Peyer's patch (tissue), 4 donors: Measurements from ENCODE around the gene TSR1. TPM values are rescaled to one million over a fixed set of nuclear protein-coding genes. Genes with fewer than 3 reads are reported as not detected.

Source experiments
- DNase-seq, 3 donors: peaks; one replicate each; pipeline ENCODE4 v3.0.0-alpha.2; 2017 to 2019
- H3K27ac ChIP-seq, 4 donors: fragments of 200-600 bp; sonication (generic); one replicate each; pipeline ENCODE4 v1.5.1; 2016 to 2019
- H3K27me3 ChIP-seq, 2 donors: fragments of 200-600 bp; sonication (generic); one replicate each; pipeline ENCODE4 v1.5.1; 2019
- H3K36me3 ChIP-seq, 3 donors: fragments of 200-600 bp; sonication (generic); one replicate each; pipeline ENCODE4 v1.5.1; 2016 to 2019
- H3K4me1 ChIP-seq, 4 donors: fragments of 200-600 bp; sonication (generic); one replicate each; pipeline ENCODE4 v1.5.1; 2016 to 2019
- H3K4me3 ChIP-seq, 4 donors: fragments of 200-600 bp; sonication (generic); 1 replicate in 3 of 4; 2 replicates in 1 of 4; pipeline ENCODE4 v1.5.1; 2016 to 2019; ENCODE audit warnings: mild to moderate bottlenecking in 1 of 4
- H3K9me3 ChIP-seq, 4 donors: fragments of 200-600 bp; sonication (generic); one replicate each; pipeline ENCODE4 v1.5.1; 2016 to 2019; ENCODE audit warnings: mild to moderate bottlenecking in 1 of 4
- POLR2A ChIP-seq, 2 donors: fragments of 450-650 bp; IDR thresholded peaks; one replicate each; pipeline ENCODE4 v1.5.1; 2017; ENCODE audit warnings: antibody characterized with exemption in 2 of 2, mild to moderate bottlenecking in 2 of 2, moderate library complexity in 2 of 2
- total RNA-seq, 4 donors: library from RNA; depleted of rRNA; stranded (reverse); fragments of >200 nt; gene quantifications; one replicate each; pipeline ENCODE4 v1.1.0, GENCODE V29; 2016
- TF ChIP-seq, protein P1 (sequence below), 6 experiments: fragments of 450-650 bp in 4 of 6; fragments of 200-600 bp in 2 of 6; sonication (generic) in 1 of 6; IDR thresholded peaks; one replicate each; pipeline ENCODE4 v1.5.1; 2017 to 2019; ENCODE audit warnings: antibody characterized with exemption in 6 of 6, mild to moderate bottlenecking in 3 of 6, moderate library complexity in 1 of 6

The TSR1 gene
- total RNA-seq, 4 donors from 2014 or later, result 5.6 to 87.5 (median 28.6) TPM

DNA sequence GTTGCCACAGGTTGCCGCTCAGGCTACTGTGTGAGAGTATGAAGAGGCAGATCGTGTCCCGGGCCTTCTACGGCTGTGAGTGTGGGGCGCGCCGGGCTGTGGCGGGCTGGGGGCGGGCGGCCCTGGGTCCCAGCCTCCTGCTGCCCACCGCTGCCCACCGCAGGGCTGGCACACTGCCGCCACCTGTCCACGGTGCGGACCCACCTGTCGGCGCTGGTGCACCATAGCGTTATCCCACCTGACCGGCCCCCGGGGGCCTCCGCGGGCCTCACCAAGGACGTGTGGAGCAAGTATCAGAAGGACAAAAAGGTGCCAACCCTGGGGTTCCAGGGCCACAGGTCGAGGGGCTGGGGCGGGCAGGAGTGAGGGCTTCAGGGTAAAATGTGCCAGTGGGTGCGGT is 35.9 kb upstream of the TSR1 start:
- Histone ChIP-seq H3K9me3 (no peaks in the 10 kb centered on the region), H3K4me3 (no peak overlapping the region), H3K4me1 (no peaks in the 10 kb centered on the region), H3K27ac (no peak overlapping the region), H3K36me3 (peaks cover 0 to 56% (median 0%) of the 10 kb centered on the region in 3 donors), H3K27me3 (no peaks in the 10 kb centered on the region)
- TF ChIP-seq POLR2A (IDR thresholded peaks at IDR 0.05), result no peak
- TF ChIP-seq, protein P1, sequence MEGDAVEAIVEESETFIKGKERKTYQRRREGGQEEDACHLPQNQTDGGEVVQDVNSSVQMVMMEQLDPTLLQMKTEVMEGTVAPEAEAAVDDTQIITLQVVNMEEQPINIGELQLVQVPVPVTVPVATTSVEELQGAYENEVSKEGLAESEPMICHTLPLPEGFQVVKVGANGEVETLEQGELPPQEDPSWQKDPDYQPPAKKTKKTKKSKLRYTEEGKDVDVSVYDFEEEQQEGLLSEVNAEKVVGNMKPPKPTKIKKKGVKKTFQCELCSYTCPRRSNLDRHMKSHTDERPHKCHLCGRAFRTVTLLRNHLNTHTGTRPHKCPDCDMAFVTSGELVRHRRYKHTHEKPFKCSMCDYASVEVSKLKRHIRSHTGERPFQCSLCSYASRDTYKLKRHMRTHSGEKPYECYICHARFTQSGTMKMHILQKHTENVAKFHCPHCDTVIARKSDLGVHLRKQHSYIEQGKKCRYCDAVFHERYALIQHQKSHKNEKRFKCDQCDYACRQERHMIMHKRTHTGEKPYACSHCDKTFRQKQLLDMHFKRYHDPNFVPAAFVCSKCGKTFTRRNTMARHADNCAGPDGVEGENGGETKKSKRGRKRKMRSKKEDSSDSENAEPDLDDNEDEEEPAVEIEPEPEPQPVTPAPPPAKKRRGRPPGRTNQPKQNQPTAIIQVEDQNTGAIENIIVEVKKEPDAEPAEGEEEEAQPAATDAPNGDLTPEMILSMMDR (IDR thresholded peaks at IDR 0.05), result no peak
- DNase-seq, result no peak

DNA sequence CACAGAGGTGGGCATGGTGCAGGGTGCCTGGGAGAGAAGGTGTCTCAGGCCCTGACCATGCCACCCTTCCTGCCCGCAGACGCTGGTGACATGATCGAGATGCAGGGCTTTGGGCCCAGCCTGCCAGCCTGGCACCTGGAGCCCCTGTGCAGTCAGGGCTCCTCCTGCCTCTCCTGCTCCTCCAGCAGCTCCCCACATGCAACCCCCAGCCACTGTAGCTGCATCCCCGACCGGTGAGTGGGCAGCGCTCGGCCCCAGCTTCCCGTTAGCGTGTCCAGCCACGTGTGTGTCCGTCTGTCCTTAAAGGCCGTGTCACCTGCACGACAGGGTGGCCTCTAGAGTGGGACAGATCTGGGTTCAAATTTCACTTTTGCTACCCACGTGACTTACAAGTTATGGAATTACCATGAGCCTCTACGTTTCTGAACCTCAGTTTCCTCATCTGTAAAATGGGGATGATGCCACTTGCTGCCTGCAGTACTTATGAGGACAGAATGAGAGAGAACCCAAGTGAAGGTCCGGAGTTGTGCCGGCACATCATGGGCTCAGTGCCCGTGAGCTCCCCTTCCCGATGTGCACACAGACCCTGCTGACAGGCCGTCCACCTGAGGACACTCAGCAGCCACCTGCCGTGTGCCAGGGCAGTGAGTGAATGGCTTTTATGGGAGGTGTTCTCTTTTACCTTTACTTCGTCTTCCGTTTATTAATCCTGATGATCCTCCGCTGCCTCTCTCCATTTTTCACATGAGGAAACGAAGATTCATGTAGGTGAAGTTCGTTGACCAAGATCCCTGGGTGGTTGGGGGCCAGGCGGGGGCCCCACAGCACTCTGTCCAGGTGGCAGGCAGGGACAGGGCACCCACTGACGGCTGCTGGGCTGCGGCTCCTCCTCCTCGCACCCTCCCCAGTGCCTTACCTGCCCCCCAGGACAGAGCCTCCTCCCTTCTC is 35.2 kb upstream of the TSR1 start:
- no peaks in the 10 kb centered on the region for H3K9me3 ChIP-seq
- TF ChIP-seq, protein P1 (IDR thresholded peaks at IDR 0.05), result no peak
- no peak for TF ChIP-seq POLR2A (IDR thresholded peaks at IDR 0.05)
- H3K4me3 ChIP-seq, result no peak overlapping the region
- H3K27me3 ChIP-seq, result no peaks in the 10 kb centered on the region
- peaks cover 0 to 49% (median 0%) of the 10 kb centered on the region in 3 donors for H3K36me3 ChIP-seq
- no peaks in the 10 kb centered on the region for H3K4me1 ChIP-seq
- DNase-seq, result no peak
- no peak overlapping the region for H3K27ac ChIP-seq

DNA sequence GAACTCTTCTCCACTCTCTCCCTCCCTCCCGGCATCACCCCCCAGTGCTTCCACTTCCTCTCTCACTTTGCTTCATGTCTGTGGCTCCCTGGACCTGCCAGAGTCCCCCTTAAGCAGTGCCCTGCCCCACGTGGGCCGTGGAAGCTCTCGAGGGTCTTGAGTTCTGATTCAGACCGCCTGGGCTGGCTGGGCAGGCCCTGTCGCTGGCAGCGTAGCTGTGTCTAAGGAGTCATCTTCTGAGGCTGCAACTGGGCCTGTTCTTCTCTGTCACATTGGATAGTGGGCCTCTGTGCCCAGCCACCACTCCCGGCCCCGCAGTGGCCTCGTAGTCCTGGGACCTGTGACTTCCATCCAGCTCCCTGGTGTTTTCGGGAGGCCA is 33.9 kb upstream of the TSR1 start:
- H3K27ac ChIP-seq, result no peak overlapping the region
- no peak for DNase-seq
- H3K36me3 ChIP-seq, result peaks cover 0 to 43% (median 0%) of the 10 kb centered on the region in 3 donors
- H3K9me3 ChIP-seq, result no peaks in the 10 kb centered on the region
- TF ChIP-seq, protein P1 (IDR thresholded peaks at IDR 0.05), result no peak
- TF ChIP-seq POLR2A (IDR thresholded peaks at IDR 0.05), result no peak
- no peaks in the 10 kb centered on the region for H3K27me3 ChIP-seq
- no peak overlapping the region for H3K4me3 ChIP-seq
- no peaks in the 10 kb centered on the region for H3K4me1 ChIP-seq

DNA sequence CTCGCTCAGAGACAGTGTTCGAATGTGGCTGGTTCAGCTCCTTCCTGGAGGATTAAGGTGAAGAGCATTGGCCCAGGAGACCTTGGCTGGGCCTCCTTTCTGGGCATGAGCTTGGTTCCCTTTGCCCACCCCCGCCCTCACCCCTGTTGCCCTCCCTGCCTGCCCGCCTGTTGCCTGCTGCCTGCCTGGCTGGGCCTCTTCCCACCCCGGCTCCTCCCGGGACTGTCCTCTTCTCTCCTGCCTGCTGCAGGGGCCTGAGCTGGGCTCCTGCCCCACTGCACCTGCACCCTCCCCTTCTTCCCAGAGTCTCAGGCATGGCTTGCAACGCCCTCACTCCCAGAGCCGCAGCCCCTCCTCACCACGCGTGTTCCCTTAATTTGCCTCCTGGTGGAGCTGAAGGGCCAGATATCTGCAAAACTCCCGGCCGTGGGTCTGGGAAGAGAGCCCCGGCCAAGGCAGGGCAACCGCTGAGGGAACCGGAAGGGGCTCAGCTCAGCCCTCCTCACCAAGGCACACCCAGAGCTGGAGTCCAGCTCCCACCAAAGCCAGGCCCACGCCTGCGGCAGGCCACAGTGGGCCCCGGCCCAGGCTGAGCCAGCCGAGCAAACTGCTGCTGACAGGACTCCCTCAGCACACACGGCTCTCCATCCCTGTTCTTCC is 33.4 kb upstream of the TSR1 start:
- H3K4me3 ChIP-seq, result no peak overlapping the region
- no peaks in the 10 kb centered on the region for H3K27me3 ChIP-seq
- H3K9me3 ChIP-seq, result no peaks in the 10 kb centered on the region
- no peak for DNase-seq
- no peaks in the 10 kb centered on the region for H3K4me1 ChIP-seq
- peaks cover 0 to 41% (median 0%) of the 10 kb centered on the region in 3 donors for H3K36me3 ChIP-seq
- no peak overlapping the region for H3K27ac ChIP-seq
- TF ChIP-seq POLR2A (IDR thresholded peaks at IDR 0.05), result no peak
- TF ChIP-seq, protein P1 (IDR thresholded peaks at IDR 0.05), result no peak

DNA sequence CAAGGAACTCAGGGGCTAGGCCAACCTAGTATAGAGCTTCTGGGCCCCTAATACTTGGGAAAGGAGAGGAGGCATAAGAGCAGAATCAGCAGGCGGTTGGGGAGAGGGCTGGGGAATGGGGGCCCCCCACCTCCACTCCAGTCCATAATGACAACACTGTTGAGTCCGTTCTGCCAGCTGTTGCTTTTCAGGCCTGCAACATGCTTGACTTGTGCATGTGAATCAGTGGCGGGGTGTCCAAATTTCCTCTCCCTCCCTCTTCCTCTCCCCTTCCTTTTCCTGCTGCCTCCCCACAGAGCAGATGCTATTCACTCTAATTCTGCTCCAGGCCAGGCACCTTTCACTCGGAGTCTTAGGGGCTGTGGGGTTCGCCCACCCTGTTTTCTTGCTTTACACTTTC is 32.8 kb upstream of the TSR1 start:
- peaks cover 0 to 43% (median 0%) of the 10 kb centered on the region in 3 donors for H3K36me3 ChIP-seq
- no peak for DNase-seq
- TF ChIP-seq, protein P1 (IDR thresholded peaks at IDR 0.05), result no peak
- TF ChIP-seq POLR2A (IDR thresholded peaks at IDR 0.05), result no peak

More for the DNA sequence above, 32.8 kb upstream of the TSR1 start:
- Histone ChIP-seq H3K27me3 (no peaks in the 10 kb centered on the region), H3K9me3 (no peaks in the 10 kb centered on the region), H3K4me3 (no peak overlapping the region), H3K4me1 (no peaks in the 10 kb centered on the region), H3K27ac (no peak overlapping the region)
